H1 (cell line): ENCODE results near the gene ZNRF3. TPM values are rescaled to one million over a fixed set of nuclear protein-coding genes. Genes with fewer than 3 reads are reported as not detected.

Source experiments
- CTCF ChIA-PET: fragments of 300-600 bp; sonication (Branson Sonifier 250); formaldehyde crosslinking; loops from one replicate; lab custom pipeline; 2021; ENCODE audit not compliant: partially characterized antibody; lab: Charles Lee
- POLR2A ChIA-PET: fragments of 300-600 bp; sonication (Branson Sonifier 250); formaldehyde crosslinking; loops from one replicate; lab custom pipeline; 2021; ENCODE audit warnings: inconsistent platforms; ENCODE audit not compliant: partially characterized antibody; lab: Charles Lee
- DNase-seq, 2 experiments: peaks; one replicate each; pipeline versions ENCODE4 v3.0.0 to v3.0.0-alpha.2; 2010 to 2022; ENCODE audit warnings: low spot score in 2 of 2, low read depth in 1 of 2, mixed read lengths in 1 of 2
- FAIRE-seq: peaks from 2 replicates; lab custom pipeline; 2011; peaks lifted over from hg19 to GRCh38; lab: Jason Lieb, UNC
- H2AFZ ChIP-seq: 2 replicates; pipeline ENCODE4 v1.8.1; 2012; ENCODE audit warnings: low read length, inconsistent platforms
- H2AK5ac ChIP-seq: 2 replicates; pipeline ENCODE4 v1.6.1; 2013; ENCODE audit warnings: low read depth, low read length
- H2BK120ac ChIP-seq: replicated peaks from 2 replicates; pipeline ENCODE3; 2013; ENCODE audit warnings: low read depth, low read length, inconsistent platforms
- H2BK12ac ChIP-seq: 2 replicates; pipeline ENCODE4 v1.6.1; 2013; ENCODE audit warnings: low read depth, low read length
- H2BK15ac ChIP-seq: 2 replicates; pipeline ENCODE4 v1.6.1; 2013; ENCODE audit warnings: low read length
- H2BK20ac ChIP-seq: 2 replicates; pipeline ENCODE4 v1.6.1; 2013; ENCODE audit warnings: low read length
- H2BK5ac ChIP-seq: 2 replicates; pipeline ENCODE4 v1.6.1; 2013; ENCODE audit warnings: low read depth, low read length
- H3K14ac ChIP-seq: 2 replicates; pipeline ENCODE4 v1.6.1; 2013; ENCODE audit warnings: inconsistent platforms; ENCODE audit not compliant: insufficient read length
- H3K18ac ChIP-seq: 2 replicates; pipeline ENCODE4 v1.6.1; 2013; ENCODE audit warnings: low read length; ENCODE audit errors: extremely low read depth
- H3K23ac ChIP-seq: 2 replicates; pipeline ENCODE4 v1.6.1; 2013; ENCODE audit warnings: inconsistent platforms; ENCODE audit not compliant: insufficient read length
- H3K23me2 ChIP-seq: 2 replicates; pipeline ENCODE4 v1.6.1; 2013; ENCODE audit warnings: low read depth, low read length
- H3K27ac ChIP-seq: 2 replicates; pipeline ENCODE4 v1.6.1; 2011; ENCODE audit warnings: low read depth, low read length, inconsistent platforms
- H3K27me3 ChIP-seq, 4 experiments: replicated peaks in 1 of 4; 1 replicate in 1 of 4; 2 replicates in 3 of 4; pipeline versions ENCODE4 v1.6.1 to v1.8.1; 2011 to 2013; ENCODE audit warnings: low read length in 3 of 4, mild to moderate bottlenecking in 3 of 4, inconsistent platforms in 2 of 4, mixed read lengths in 2 of 4, moderate library complexity in 1 of 4; ENCODE audit not compliant: control insufficient read depth in 3 of 4, insufficient read depth in 3 of 4; ENCODE audit errors: extremely low read depth in 1 of 4
- H3K36me3 ChIP-seq, 4 experiments: 2 replicates each; pipeline versions ENCODE4 v1.6.1 to v1.8.1; 2011 to 2013; ENCODE audit warnings: mild to moderate bottlenecking in 4 of 4, low read length in 3 of 4, moderate library complexity in 2 of 4, control low read depth in 1 of 4, inconsistent platforms in 1 of 4; ENCODE audit not compliant: insufficient read depth in 4 of 4, control insufficient read depth in 2 of 4
- H3K4ac ChIP-seq: replicated peaks from 2 replicates; pipeline ENCODE3; 2013; ENCODE audit warnings: low read length, low read depth, mixed read lengths, inconsistent platforms; ENCODE audit not compliant: insufficient read length
- H3K4me1 ChIP-seq, 4 experiments: replicated peaks in 1 of 4; 1 replicate in 1 of 4; 2 replicates in 3 of 4; pipeline versions ENCODE4 v1.6.1 to v1.8.1; 2011 to 2013; ENCODE audit warnings: low read length in 3 of 4, inconsistent platforms in 2 of 4, mixed read lengths in 1 of 4; ENCODE audit not compliant: insufficient read depth in 4 of 4, control insufficient read depth in 3 of 4
- H3K4me2 ChIP-seq, 2 experiments: 2 replicates each; pipeline versions ENCODE4 v1.6.1 to v1.8.1; 2011 to 2013; ENCODE audit warnings: low read depth in 2 of 2, low read length in 2 of 2, control low read depth in 1 of 2, inconsistent platforms in 1 of 2, mild to moderate bottlenecking in 1 of 2; ENCODE audit not compliant: insufficient read depth in 1 of 2
- H3K4me3 ChIP-seq, 4 experiments: fragments of 200-600, 300-600 bp in 1 of 4; sonication (generic), shearing (Covaris generic), sonication (Bioruptor Twin) in 1 of 4; 2 replicates each; pipeline versions ENCODE4 v1.5.1 to v1.8.1; 2011 to 2016; ENCODE audit warnings: low read length in 4 of 4, low read depth in 3 of 4, control low read depth in 2 of 4, inconsistent platforms in 2 of 4, mild to moderate bottlenecking in 2 of 4, mixed read lengths in 1 of 4, moderate library complexity in 1 of 4; ENCODE audit not compliant: insufficient read depth in 2 of 4; ENCODE audit errors: extremely low read depth in 1 of 4
- H3K56ac ChIP-seq: replicated peaks from 2 replicates; pipeline ENCODE3; 2013; ENCODE audit warnings: low read depth, mild to moderate bottlenecking, mixed read lengths, low read length, inconsistent platforms; ENCODE audit not compliant: insufficient read length
- H3K79me1 ChIP-seq: 2 replicates; pipeline ENCODE4 v1.6.1; 2013; ENCODE audit warnings: low read depth, low read length, control low read depth
- H3K79me2 ChIP-seq, 2 experiments: 2 replicates each; pipeline versions ENCODE4 v1.6.1 to v1.8.1; 2012 to 2013; ENCODE audit warnings: low read length in 2 of 2, mild to moderate bottlenecking in 2 of 2, inconsistent platforms in 1 of 2; ENCODE audit not compliant: insufficient read depth in 2 of 2, control insufficient read depth in 1 of 2
- H3K9ac ChIP-seq, 4 experiments: replicated peaks in 1 of 4; 1 replicate in 1 of 4; 2 replicates in 3 of 4; pipeline versions ENCODE4 v1.6.1 to v1.8.1; 2011 to 2013; ENCODE audit warnings: low read depth in 3 of 4, low read length in 3 of 4, control low read depth in 2 of 4, mild to moderate bottlenecking in 2 of 4, moderate library complexity in 2 of 4, inconsistent platforms in 1 of 4; ENCODE audit errors: extremely low read depth in 1 of 4
- H3K9me3 ChIP-seq, 2 experiments: 2 replicates each; pipeline versions ENCODE4 v1.6.1 to v1.8.1; 2012 to 2013; ENCODE audit warnings: mild to moderate bottlenecking in 2 of 2, moderate library complexity in 2 of 2, control low read depth in 1 of 2, inconsistent platforms in 1 of 2, low read depth in 1 of 2, low read length in 1 of 2, mixed read lengths in 1 of 2; ENCODE audit not compliant: insufficient read depth in 2 of 2
- H4K20me1 ChIP-seq, 2 experiments: replicated peaks in 1 of 2; 2 replicates each; pipeline versions ENCODE3 to v1.8.1; 2011 to 2013; ENCODE audit warnings: inconsistent platforms in 2 of 2, low read length in 2 of 2, mild to moderate bottlenecking in 1 of 2; ENCODE audit not compliant: insufficient read depth in 2 of 2, control insufficient read depth in 1 of 2
- H4K5ac ChIP-seq: 2 replicates; pipeline ENCODE4 v1.6.1; 2013; ENCODE audit warnings: low read length, low read depth, mixed read lengths, inconsistent platforms; ENCODE audit not compliant: insufficient read length
- H4K8ac ChIP-seq: 2 replicates; pipeline ENCODE4 v1.8.0; 2013; ENCODE audit warnings: mild to moderate bottlenecking, moderate library complexity, low read length, inconsistent platforms; ENCODE audit not compliant: insufficient read depth; ENCODE audit errors: extremely low read depth
- H4K91ac ChIP-seq: replicated peaks from 2 replicates; pipeline ENCODE3; 2013; ENCODE audit warnings: low read length, mixed read lengths, inconsistent platforms; ENCODE audit not compliant: insufficient read length
- CBX5 ChIP-seq: fragments of 300-800, 300-1000 bp; sonication (generic); IDR thresholded peaks from 2 replicates; pipeline ENCODE4 v1.7.1; 2016; ENCODE audit warnings: antibody characterized with exemption, low read length, low read depth
- CBX8 ChIP-seq: fragments of 300-800, 300-1000 bp; sonication (generic); IDR thresholded peaks from 2 replicates; pipeline ENCODE4 v1.7.1; 2016; ENCODE audit warnings: low read depth, low read length, borderline replicate concordance
- KDM1A ChIP-seq: fragments of 200-600, 300-600 bp; sonication (generic); IDR thresholded peaks from 2 replicates; pipeline ENCODE4 v1.7.1; 2016; ENCODE audit warnings: mild to moderate bottlenecking, low read length, borderline replicate concordance
- KDM5A ChIP-seq: fragments of 200-600 bp; IDR thresholded peaks from 2 replicates; pipeline ENCODE4 v1.7.1; 2012; ENCODE audit warnings: mild to moderate bottlenecking, low read length, inconsistent platforms, mixed read lengths
- MAFK ChIP-seq: IDR thresholded peaks from 2 replicates; pipeline ENCODE4 v1.6.1; 2012; ENCODE audit warnings: low read depth, mild to moderate bottlenecking, improper control_type of control experiment, low read length
- PHF8 ChIP-seq: fragments of 200-600 bp; sonication (generic); conservative IDR thresholded peaks from 2 replicates; pipeline ENCODE4 v1.7.1; 2012; ENCODE audit warnings: low read depth, mild to moderate bottlenecking, inconsistent platforms, low read length, moderate library complexity
- RNF2 ChIP-seq: fragments of 200-900, 300-1000 bp; sonication (generic); IDR thresholded peaks from 2 replicates; pipeline ENCODE4 v1.7.1; 2016; ENCODE audit warnings: borderline replicate concordance, low read depth, mild to moderate bottlenecking, antibody characterized with exemption, low read length; ENCODE audit not compliant: poor library complexity, severe bottlenecking; ENCODE audit errors: missing control alignments
- RXRA ChIP-seq: IDR thresholded peaks from 2 replicates; pipeline ENCODE4 v1.6.1; 2011; ENCODE audit warnings: low read depth, mild to moderate bottlenecking, low read length, moderate library complexity; ENCODE audit not compliant: insufficient read depth
- SAP30 ChIP-seq: fragments of 300-600 bp; sonication (generic); IDR thresholded peaks from 2 replicates; pipeline ENCODE4 v1.7.1; 2012; ENCODE audit warnings: low read length, moderate library complexity, mild to moderate bottlenecking, inconsistent platforms; ENCODE audit not compliant: insufficient read depth, insufficient replicate concordance
- SIN3A ChIP-seq, 2 experiments: IDR thresholded peaks in 1 of 2; conservative IDR thresholded peaks in 1 of 2; 2 replicates each; pipeline ENCODE4 v1.6.1; 2011 to 2012; ENCODE audit warnings: low read length in 2 of 2, improper control_type of control experiment in 1 of 2, low read depth in 1 of 2, mild to moderate bottlenecking in 1 of 2
- SIRT6 ChIP-seq: IDR thresholded peaks from one replicate; pipeline ENCODE4 v1.7.1; 2012; ENCODE audit warnings: low read length, inconsistent platforms
- SP1 ChIP-seq: IDR thresholded peaks from 2 replicates; pipeline ENCODE4 v1.6.1; 2011; ENCODE audit warnings: low read depth, low read length
- SUZ12 ChIP-seq: fragments of 200-600 bp; sonication (generic); IDR thresholded peaks from 2 replicates; pipeline ENCODE4 v1.6.1; 2012; ENCODE audit warnings: mild to moderate bottlenecking, inconsistent platforms, low read length, moderate library complexity, mixed read lengths
- TEAD4 ChIP-seq: IDR thresholded peaks from 2 replicates; pipeline ENCODE4 v1.6.1; 2012; ENCODE audit warnings: low read depth, low read length, inconsistent platforms, mixed read lengths
- WGBS, 2 experiments: shearing (Covaris generic) in 1 of 2; methylation state at CpG; one replicate each; pipeline versions ENCODE4 v1.1.6 to v1.1.7; 2013 to 2015; ENCODE audit warnings: low lambda C conversion rate in 2 of 2, mixed read lengths in 2 of 2, inconsistent platforms in 1 of 2, low coverage in 1 of 2, missing lambda C conversion rate in 1 of 2; ENCODE audit not compliant: insufficient replicate concordance in 2 of 2, insufficient coverage in 1 of 2, insufficient read length in 1 of 2; ENCODE audit errors: extremely low coverage in 1 of 2, missing lambda C conversion rate in 1 of 2; 5-methylcytosine and 5-hydroxymethylcytosine counted together
- polyA plus RNA-seq, 7 experiments: library from polyadenylated mRNA; depleted of rRNA in 3 of 7; stranded (reverse) in 5 of 7; unstranded in 2 of 7; fragments of >200 nt in 5 of 7; fragments of 200-250 nt in 2 of 7; gene quantifications; 1 replicate in 5 of 7; 2 replicates in 1 of 7; 4 replicates in 1 of 7; pipeline versions ENCODE4 v1.2.1 to v1.2.3, GENCODE V29; 2011 to 2013; ENCODE audit warnings: missing spikeins in 2 of 7, mixed read lengths in 2 of 7
- total RNA-seq: library from RNA; stranded (reverse); fragmentation: NEBNext Ultra II Directional; extraction: Animal tissue kit (Norgen Biotek cat#: 25700); gene quantifications from 2 replicates; pipeline ENCODE4 v1.2.1, GENCODE V29; 2021

The ZNRF3 gene
- total and polyA plus RNA-seq, 2 of the 8 experiments (the other 6 are each of a cell fraction or from before 2014, with no cell fraction given), result 14.1 to 21.7 TPM

DNA sequence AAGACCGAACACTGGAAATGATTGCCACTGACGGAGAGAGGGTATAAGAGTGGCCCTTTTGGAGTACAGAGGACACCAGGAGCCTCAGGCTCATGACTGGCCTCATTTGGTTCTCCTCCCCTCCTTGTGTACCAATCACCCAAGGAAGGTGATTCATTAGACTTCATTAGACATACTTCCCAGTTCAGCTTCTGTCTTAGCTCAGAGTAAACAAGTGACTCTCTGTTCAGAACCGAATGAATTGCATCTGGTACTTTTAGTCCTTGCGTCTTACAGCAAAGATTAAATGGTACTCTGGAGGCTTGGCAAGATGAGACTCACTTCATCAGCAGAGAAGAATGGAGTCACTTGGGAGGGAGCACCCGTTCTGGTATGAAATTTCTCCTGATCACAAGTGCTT, 75.2 kb downstream of the ZNRF3 start:
- Histone ChIP-seq H2BK5ac (no peak overlapping the region), H2BK20ac (no peak overlapping the region), H3K23me2 (peaks cover 2% of the 10 kb centered on the region; the same call in 1 of the 2 replicates), H3K27me3 (no peaks in the 10 kb centered on the region), H3K4ac (no peak overlapping the region), H2AK5ac (no peak overlapping the region), H3K4me1 (peaks cover 2 to 11% (median 4%) of the 10 kb centered on the region in 4 experiments), H4K20me1 (peaks cover 5 to 8% of the 10 kb centered on the region in 2 experiments), H3K56ac (no peak overlapping the region), H3K14ac (no peak overlapping the region), H3K4me2 (no peak overlapping the region), H3K18ac (no peak overlapping the region), H3K23ac (no peak overlapping the region), H4K5ac (no peak overlapping the region), H3K9me3 (no peaks in the 10 kb centered on the region), H3K79me2 (peaks cover 4 to 93% of the 10 kb centered on the region in 2 experiments), H2AFZ (no peak overlapping the region), H2BK15ac (no peak overlapping the region), H4K91ac (no peak overlapping the region), H2BK120ac (no peak overlapping the region), H3K4me3 (no peak overlapping the region), H3K79me1 (peaks cover 20% of the 10 kb centered on the region), H4K8ac (no peak overlapping the region), H3K27ac (no peak overlapping the region), H3K36me3 (no peaks in the 10 kb centered on the region; a peak in 1 of 8 replicates), H3K9ac (no peak overlapping the region), H2BK12ac (no peak overlapping the region)
- 92% methylated on average over 5 of the region's 5 CpGs; no CpG with 5 or more reads in 1 of the 2 experiments for WGBS, 2 experiments
- FAIRE-seq (no peak), DNase-seq (no peak)
- POLR2A ChIA-PET, result no interaction called here
- CTCF ChIA-PET, result interaction anchor here (1.6 to 3.1 kb wide), 3 partner anchors 15 to 22 kb away, joined by 3 to 11 read pairs (median 4); no protein-coding TSS in a partner anchor
- TF ChIP-seq TEAD4 (no peak), RNF2 (no peak), SAP30 (no peak), SIN3A (conservative IDR thresholded peaks at IDR 0.05 in 1 of 2, IDR thresholded peaks at IDR 0.05 in 1 of 2; ENCODE audit: low read depth in 1 of 2, low read length in 2 of 2) (no peak), PHF8 (no peak), SIRT6 (no peak), MAFK (no peak), KDM1A (no peak), CBX5 (no peak), RXRA (no peak), SP1 (no peak), KDM5A (no peak), CBX8 (no peak), SUZ12 (no peak)
